Astrocyte (in vitro differentiated cells and primary cell): ENCODE data around the gene PTPRE. TPM values are rescaled to one million over a fixed set of nuclear protein-coding genes. Genes with fewer than 3 reads are reported as not detected.

Source experiments
- DNase-seq: peaks from one replicate; pipeline ENCODE4 v3.0.0-alpha.2; 2010; ENCODE audit warnings: low read depth
- FAIRE-seq: peaks from 2 replicates; lab custom pipeline; 2011; peaks lifted over from hg19 to GRCh38; lab: Jason Lieb, UNC
- H2AFZ ChIP-seq: 2 replicates; pipeline ENCODE4 v1.6.0; 2012; ENCODE audit warnings: low read depth, low read length, inconsistent platforms
- H3K27ac ChIP-seq: 2 replicates; pipeline ENCODE4 v1.5.1; 2011; ENCODE audit warnings: low read depth, low read length, inconsistent platforms
- H3K27me3 ChIP-seq: 2 replicates; pipeline ENCODE4 v1.6.0; 2011; ENCODE audit warnings: low read length, inconsistent platforms; ENCODE audit not compliant: insufficient read depth
- H3K36me3 ChIP-seq: 2 replicates; pipeline ENCODE4 v1.5.1; 2011; ENCODE audit warnings: low read length, inconsistent platforms; ENCODE audit not compliant: insufficient read depth
- H3K4me1 ChIP-seq: 2 replicates; pipeline ENCODE4 v1.5.1; 2011; ENCODE audit warnings: low read length, inconsistent platforms; ENCODE audit not compliant: insufficient read depth
- H3K4me2 ChIP-seq: 2 replicates; pipeline ENCODE4 v1.6.0; 2012; ENCODE audit warnings: low read length, inconsistent platforms
- H3K4me3 ChIP-seq: 2 replicates; pipeline ENCODE4 v1.5.1; 2011; ENCODE audit warnings: low read depth, mild to moderate bottlenecking, low read length, inconsistent platforms; ENCODE audit not compliant: insufficient read depth
- H3K79me2 ChIP-seq: 2 replicates; pipeline ENCODE4 v1.6.0; 2012; ENCODE audit warnings: mild to moderate bottlenecking, low read length, inconsistent platforms; ENCODE audit not compliant: insufficient read depth
- H3K9ac ChIP-seq: 2 replicates; pipeline ENCODE4 v1.6.0; 2012; ENCODE audit warnings: mild to moderate bottlenecking, low read length, inconsistent platforms
- H3K9me3 ChIP-seq: 2 replicates; pipeline ENCODE4 v1.5.1; 2012; ENCODE audit warnings: low read depth, mild to moderate bottlenecking, low read length, inconsistent platforms; ENCODE audit not compliant: insufficient read depth
- H4K20me1 ChIP-seq: 2 replicates; pipeline ENCODE4 v1.6.0; 2012; ENCODE audit warnings: low read length, inconsistent platforms; ENCODE audit not compliant: insufficient read depth
- H3K27ac Mint-ChIP-seq: one replicate; pipeline ENCODE4 v1.8.0; 2021; ENCODE audit warnings: mild to moderate bottlenecking, mixed read lengths; ENCODE audit not compliant: unreplicated experiment
- H3K27me3 Mint-ChIP-seq: one replicate; pipeline ENCODE4 v1.8.0; 2021; ENCODE audit warnings: low read depth, mixed read lengths; ENCODE audit not compliant: unreplicated experiment
- H3K36me3 Mint-ChIP-seq: one replicate; pipeline ENCODE4 v1.8.0; 2021; ENCODE audit warnings: low read depth, mixed read lengths; ENCODE audit not compliant: unreplicated experiment
- H3K4me1 Mint-ChIP-seq: one replicate; pipeline ENCODE4 v1.8.0; 2021; ENCODE audit warnings: low read depth, mixed read lengths; ENCODE audit not compliant: unreplicated experiment
- H3K4me3 Mint-ChIP-seq: one replicate; pipeline ENCODE4 v1.8.0; 2021; ENCODE audit warnings: mild to moderate bottlenecking, moderate library complexity, mixed read lengths; ENCODE audit not compliant: unreplicated experiment
- H3K9me3 Mint-ChIP-seq: one replicate; pipeline ENCODE4 v1.8.0; 2021; ENCODE audit warnings: mild to moderate bottlenecking, mixed read lengths; ENCODE audit not compliant: unreplicated experiment
- CTCF ChIP-seq: IDR thresholded peaks from 2 replicates; pipeline ENCODE4 v1.5.1; 2011; ENCODE audit warnings: low read depth, mild to moderate bottlenecking, inconsistent platforms, low read length, moderate library complexity; ENCODE audit not compliant: insufficient read depth
- EZH2 ChIP-seq: IDR thresholded peaks from 2 replicates; pipeline ENCODE4 v1.6.1; 2012; ENCODE audit warnings: mild to moderate bottlenecking, low read length, inconsistent platforms; ENCODE audit not compliant: insufficient read depth
- total RNA-seq: library from RNA; stranded (reverse); gene quantifications from 2 replicates; pipeline ENCODE4 v1.2.1, GENCODE V29; 2021

The PTPRE gene
- total RNA-seq, 1 donor from 2014 or later, result 14.1 TPM

DNA sequence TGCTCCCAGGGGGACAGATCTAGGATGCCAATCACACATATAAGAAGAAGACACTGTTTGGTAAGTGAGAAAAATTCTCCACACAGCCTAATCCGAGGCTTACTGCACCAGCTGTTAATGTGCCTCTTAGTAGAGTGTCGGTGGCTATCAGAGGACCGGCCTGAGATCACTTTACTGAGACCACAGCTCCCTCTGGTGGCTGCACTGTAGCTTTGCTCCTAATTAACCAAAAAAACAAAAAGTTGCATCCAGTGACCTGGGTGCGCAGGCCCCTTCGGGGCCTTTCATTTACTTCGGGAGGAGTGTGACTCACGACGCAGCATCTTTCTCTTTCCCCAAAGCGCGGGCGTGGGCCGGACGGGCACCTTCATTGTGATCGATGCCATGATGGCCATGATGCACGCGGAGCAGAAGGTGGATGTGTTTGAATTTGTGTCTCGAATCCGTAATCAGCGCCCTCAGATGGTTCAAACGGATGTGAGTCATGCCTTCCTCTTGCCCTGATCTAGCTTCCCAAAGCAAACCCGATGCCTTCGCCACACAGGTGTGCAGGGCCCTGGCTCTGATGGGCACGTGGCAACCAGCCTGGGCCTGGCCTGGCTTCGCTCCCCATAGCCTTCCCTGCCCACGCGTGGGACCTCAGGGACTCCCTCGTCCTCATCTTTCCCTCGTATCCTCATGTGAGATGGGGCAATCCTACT is 162.6 kb downstream of the PTPRE start:
- Histone ChIP-seq H3K4me2 (peak overlapping the region; percentile 68), H4K20me1 (no peaks in the 10 kb centered on the region), H3K4me1 (peaks cover 13% of the 10 kb centered on the region), H2AFZ (peak overlapping the region; percentile 49), H3K9ac (peak overlapping the region; percentile 28), H3K79me2 (no peaks in the 10 kb centered on the region), H3K27me3 (no peaks in the 10 kb centered on the region), H3K27ac (no peak overlapping the region), H3K4me3 (no peak overlapping the region), H3K36me3 (peaks cover 2% of the 10 kb centered on the region), H3K9me3 (no peaks in the 10 kb centered on the region)
- no peak for TF ChIP-seq EZH2
- peak; percentile 85 for TF ChIP-seq CTCF
- Mint-ChIP-seq H3K4me1 (peaks cover 10% of the 10 kb centered on the region), H3K27ac (no peak overlapping the region), H3K36me3 (peaks cover 15% of the 10 kb centered on the region), H3K4me3 (no peak overlapping the region), H3K9me3 (no peaks in the 10 kb centered on the region), H3K27me3 (no peaks in the 10 kb centered on the region)
- FAIRE-seq (no peak), DNase-seq (peak; percentile 57)

DNA sequence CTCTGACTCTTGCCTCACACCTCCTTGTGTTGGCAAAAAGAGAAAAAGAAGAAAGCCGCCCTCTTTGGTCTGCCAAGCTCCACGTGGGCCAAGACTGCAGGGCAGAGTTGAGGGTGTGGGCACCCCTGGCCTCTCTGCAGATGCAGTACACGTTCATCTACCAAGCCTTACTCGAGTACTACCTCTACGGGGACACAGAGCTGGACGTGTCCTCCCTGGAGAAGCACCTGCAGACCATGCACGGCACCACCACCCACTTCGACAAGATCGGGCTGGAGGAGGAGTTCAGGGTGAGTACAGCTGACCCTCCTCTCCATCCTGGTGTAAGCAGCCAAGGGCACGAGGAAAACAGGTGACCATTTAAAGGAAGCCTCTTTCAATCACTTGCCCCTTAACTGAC is 163.3 kb downstream of the PTPRE start:
- peaks cover 8% of the 10 kb centered on the region for H3K4me1 ChIP-seq
- H3K79me2 ChIP-seq, result no peaks in the 10 kb centered on the region
- no peak overlapping the region for H3K9ac ChIP-seq
- H3K27me3 ChIP-seq, result no peaks in the 10 kb centered on the region
- no peak for DNase-seq
- Mint-ChIP-seq H3K4me3 (no peak overlapping the region), H3K36me3 (peaks cover 14% of the 10 kb centered on the region), H3K27me3 (no peaks in the 10 kb centered on the region), H3K27ac (no peak overlapping the region), H3K9me3 (no peaks in the 10 kb centered on the region), H3K4me1 (peaks cover 4% of the 10 kb centered on the region)
- TF ChIP-seq CTCF (no peak), EZH2 (no peak)
- H3K36me3 ChIP-seq, result peaks cover 2% of the 10 kb centered on the region
- H4K20me1 ChIP-seq, result no peaks in the 10 kb centered on the region
- no peak overlapping the region for H3K27ac ChIP-seq
- no peak for FAIRE-seq
- H3K4me2 ChIP-seq, result no peak overlapping the region
- no peaks in the 10 kb centered on the region for H3K9me3 ChIP-seq
- no peak overlapping the region for H2AFZ ChIP-seq
- no peak overlapping the region for H3K4me3 ChIP-seq
